HG03175 (cell line): ENCODE data around the gene METTL27.
"Not testable (repeated sequence)": the region's sequence is repeated elsewhere in the genome, so short reads cannot be mapped to it uniquely, and the experiment has no call there.

Source experiments
- ATAC-seq: cut with Tn5 transposase; IDR thresholded peaks from one replicate; pipeline ENCODE4 v1.9.1; 2021; ENCODE audit warnings: mild to moderate bottlenecking, moderate library complexity; ENCODE audit not compliant: unreplicated experiment

METTL27 gene

DNA sequence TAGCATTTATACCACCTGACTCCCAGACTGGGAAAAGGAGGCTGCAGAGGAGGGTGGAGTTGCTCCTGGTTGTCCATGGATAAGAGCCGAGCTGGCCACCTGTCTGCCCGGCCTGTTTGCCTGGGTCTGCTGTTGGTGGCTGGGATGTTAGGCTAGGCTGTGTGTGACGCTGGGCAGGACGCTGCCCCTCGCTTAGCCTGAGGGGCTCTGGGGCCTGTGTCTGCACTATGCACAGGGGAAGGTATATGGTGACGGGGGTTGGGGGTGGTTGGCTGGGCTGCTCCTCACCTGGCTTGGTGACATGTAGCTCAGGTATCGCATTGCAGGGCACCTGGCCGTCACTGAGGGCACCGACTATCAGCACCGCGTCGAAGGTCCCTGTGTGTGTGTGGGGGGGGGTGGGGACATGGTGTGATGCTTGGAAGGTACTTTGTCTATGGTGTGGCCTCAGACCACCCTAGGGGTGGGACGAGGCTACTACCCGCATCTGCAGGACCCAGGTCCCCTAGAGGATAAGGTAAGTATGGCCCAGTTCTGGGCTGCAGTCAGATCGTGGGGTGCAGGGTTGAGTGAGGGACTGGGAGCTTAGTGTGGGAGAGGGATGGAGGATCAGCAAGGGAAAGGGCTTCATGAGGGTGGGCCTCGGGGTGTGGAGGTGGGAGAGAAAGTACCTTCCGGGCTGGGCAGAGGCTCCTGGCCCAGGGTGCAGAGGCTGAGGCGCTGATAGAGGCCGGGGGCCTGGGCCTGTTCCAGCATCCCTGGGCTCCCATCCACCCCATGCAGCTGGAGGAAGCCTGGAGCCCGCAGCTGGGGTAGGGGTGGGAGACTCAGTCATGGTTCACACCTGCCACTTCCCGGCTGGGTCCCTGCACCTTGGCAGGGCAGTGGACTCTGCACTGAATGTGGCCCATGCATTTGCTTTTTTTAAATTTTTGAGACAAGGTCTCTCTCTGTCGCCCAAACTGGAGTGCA lies 2.3 kb downstream of the METTL27 start:
- no peak for ATAC-seq

DNA sequence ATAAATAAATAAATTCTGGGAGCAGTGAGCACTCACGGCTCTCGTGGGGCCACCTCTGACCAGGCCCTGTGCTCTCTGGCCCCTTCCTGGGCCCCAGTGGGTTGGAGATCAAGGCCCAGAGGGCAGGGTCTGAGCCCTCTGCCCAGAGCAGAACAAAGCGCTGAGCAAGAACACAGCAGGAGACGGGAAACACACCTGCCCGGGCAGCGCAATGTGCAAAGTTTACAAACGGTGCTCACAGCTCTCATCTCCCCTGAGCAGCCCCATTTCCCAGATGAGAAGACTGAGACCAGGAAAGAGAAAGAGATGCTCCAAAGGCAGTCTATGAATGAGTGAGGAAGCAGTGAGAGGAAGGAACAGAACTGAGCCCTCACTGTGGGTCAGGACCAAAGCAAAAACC lies 3.0 kb downstream of the METTL27 start:
- no peak for ATAC-seq

DNA sequence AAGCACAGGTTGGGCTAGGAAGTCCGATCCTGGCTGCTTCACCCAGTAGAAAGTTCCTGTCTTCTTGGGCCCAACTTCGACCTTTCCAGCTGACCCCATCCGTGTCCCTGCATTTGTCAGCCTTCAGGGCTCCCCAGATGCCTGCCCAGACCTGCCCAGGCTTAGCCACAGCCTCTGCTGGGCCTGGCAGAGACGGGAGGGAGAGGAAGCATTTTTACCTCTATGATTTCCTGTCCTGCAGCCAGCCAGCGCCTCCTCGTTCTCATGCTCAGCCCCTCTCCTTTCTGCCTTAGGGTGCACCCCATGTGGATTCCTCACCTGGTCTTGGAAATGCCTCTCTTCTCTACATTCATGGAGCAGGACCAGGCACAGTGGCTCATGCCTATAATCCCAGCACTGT lies 3.7 kb downstream of the METTL27 start:
- no peak for ATAC-seq

DNA sequence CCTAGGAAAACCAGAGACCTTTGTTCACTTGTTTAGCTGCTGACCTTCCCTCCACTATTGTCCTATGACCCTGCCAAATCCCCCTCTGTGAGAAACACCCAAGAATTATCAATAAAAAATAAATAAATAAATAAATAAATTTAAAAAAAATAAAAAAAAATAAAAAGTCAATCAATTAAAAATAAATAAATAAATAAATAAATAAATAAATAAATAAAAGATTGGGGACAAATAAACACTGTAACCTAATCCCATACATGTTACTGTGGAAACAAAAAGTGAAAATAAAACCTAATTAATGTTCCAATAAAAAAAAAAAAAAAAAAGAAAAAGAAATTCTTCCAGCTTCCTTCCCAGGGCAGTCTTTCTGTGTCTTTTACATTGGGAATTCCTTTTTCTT lies 5.1 kb downstream of the METTL27 start:
- not testable (repeated sequence) for ATAC-seq

DNA sequence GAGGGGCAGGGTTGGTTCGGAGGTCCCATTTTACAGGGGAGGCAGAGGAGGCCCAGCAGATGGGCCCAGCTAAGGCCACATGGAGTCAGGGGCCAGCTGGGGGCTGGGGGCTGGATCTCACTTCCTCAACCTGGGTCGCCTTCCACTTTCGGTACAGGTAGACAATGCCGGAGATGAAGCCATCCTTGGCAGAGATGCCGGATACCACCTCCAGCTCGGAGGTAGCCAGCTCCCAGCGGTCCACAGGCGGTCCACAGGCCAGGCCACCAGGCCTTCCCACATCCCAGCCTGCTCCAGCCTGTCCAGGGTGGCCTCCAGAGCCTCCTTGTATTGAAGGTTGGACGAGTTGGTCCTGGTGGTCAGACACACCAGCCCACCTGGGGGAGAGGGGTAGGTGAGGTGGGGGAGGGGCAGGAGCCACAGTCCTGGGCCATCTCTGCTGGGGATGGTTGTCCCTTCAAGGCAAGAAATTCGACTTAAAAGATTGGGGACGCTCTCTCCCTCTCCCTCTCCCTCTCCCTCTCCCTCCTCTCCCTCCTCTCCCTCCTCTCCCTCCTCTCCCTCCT lies 7.6 kb downstream of the METTL27 start:
- ATAC-seq = no peak

DNA sequence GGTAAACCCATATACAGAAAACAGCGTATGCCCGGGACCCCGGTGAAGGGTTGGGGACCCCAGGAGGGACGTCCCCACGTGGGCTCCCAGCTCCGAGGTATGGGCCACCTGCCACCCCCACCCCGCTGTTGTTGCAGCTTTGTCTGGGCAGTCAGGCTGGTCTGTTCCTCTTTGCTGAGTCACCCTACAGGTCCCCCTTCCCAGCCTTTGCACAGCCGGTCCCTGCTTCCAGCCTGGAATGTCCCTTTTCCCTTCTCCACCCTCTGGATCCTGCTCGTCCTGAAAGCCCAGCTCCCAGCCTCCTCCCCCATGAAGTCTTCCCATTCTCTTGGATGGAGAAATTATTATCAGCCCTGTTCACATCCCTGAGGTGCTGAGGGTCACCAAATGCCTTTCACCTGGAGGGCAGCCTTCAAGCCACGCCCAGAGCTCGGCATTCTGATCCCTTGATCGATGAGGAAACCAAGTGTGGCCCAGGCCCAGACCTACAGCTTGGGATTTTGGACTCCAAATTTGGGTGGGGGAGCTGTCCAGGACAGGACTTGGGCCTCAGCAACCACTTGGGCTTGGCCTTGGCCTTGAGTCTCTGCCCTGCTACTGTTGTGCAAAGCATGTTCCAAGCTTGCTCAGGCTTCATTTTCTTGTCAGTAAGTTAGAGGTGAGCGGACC lies 8.9 kb downstream of the METTL27 start:
- ATAC-seq = no peak

DNA sequence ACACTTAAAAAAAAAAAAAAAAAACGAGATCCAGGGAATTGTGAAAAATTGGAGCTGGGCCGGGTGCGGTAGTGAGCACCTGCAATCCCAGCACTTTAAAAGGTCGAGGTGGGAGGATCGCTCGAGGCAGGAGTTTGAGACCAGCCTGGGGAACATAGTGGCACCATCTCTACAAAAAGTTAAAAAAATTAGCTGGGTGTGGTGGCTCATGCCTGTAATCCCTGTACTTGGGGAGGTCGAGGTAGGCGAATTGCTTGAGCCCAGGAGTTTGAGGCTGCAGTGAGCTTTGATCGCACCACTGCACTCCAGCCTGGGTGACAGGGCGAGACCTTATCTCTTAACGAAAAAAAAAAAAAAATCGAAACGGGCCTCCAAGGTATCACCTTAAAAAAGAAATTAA lies 9.5 kb downstream of the METTL27 start:
- no peak for ATAC-seq

DNA sequence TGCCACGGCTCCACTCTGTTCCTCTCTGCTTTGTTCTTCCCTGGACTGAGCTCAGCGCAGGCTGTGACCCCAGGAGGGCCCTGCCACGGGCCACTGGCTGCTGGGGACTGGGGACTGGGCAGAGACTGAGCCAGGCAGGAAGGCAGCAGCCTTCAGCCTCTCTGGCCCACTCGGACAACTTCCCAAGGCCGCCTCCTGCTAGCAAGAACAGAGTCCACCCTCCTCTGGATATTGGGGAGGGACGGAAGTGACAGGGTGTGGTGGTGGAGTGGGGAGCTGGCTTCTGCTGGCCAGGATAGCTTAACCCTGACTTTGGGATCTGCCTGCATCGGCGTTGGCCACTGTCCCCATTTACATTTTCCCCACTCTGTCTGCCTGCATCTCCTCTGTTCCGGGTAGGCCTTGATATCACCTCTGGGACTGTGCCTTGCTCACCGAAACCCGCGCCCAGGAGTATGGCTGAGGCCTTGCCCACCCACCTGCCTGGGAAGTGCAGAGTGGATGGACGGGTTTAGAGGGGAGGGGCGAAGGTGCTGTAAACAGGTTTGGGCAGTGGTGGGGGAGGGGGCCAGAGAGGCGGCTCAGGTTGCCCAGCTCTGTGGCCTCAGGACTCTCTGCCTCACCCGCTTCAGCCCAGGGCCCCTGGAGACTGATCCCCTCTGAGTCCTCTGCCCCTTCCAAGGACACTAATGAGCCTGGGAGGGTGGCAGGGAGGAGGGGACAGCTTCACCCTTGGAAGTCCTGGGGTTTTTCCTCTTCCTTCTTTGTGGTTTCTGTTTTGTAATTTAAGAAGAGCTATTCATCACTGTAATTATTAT lies 10.3 kb downstream of the METTL27 start:
- ATAC-seq = no peak

DNA sequence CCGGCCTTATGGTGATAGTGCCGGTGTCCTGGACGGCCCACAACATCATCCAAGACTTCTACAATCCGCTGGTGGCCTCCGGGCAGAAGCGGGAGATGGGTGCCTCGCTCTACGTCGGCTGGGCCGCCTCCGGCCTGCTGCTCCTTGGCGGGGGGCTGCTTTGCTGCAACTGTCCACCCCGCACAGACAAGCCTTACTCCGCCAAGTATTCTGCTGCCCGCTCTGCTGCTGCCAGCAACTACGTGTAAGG lies 10.8 kb downstream of the METTL27 start:
- ATAC-seq = no peak

DNA sequence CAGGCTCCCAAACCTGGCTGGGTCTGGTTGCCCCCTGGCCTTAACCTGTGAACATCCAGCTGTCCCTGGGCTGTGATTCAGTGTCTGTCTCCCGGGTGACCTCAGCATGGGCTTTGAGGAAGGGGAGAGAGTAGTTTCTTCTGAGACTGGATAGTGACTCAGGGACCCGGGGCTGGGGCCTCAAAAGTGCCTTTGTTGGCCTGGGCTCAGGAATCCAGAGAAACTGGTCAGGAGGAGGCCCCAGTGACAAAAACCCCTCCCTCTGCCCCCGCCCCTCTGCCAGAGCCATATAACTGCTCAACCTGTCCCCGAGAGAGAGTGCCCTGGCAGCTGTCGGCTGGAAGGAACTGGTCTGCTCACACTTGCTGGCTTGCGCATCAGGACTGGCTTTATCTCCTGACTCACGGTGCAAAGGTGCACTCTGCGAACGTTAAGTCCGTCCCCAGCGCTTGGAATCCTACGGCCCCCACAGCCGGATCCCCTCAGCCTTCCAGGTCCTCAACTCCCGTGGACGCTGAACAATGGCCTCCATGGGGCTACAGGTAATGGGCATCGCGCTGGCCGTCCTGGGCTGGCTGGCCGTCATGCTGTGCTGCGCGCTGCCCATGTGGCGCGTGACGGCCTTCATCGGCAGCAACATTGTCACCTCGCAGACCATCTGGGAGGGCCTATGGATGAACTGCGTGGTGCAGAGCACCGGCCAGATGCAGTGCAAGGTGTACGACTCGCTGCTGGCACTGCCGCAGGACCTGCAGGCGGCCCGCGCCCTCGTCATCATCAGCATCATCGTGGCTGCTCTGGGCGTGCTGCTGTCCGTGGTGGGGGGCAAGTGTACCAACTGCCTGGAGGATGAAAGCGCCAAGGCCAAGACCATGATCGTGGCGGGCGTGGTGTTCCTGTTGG lies 11.4 kb downstream of the METTL27 start, which contains the start of gene CLDN4:
Gene CLDN4, plus strand, starts transcription at position 316 of the 903 bp plus-strand sequence. Its CDS starts 206 bp downstream, at position 522.
- no peak for ATAC-seq

DNA sequence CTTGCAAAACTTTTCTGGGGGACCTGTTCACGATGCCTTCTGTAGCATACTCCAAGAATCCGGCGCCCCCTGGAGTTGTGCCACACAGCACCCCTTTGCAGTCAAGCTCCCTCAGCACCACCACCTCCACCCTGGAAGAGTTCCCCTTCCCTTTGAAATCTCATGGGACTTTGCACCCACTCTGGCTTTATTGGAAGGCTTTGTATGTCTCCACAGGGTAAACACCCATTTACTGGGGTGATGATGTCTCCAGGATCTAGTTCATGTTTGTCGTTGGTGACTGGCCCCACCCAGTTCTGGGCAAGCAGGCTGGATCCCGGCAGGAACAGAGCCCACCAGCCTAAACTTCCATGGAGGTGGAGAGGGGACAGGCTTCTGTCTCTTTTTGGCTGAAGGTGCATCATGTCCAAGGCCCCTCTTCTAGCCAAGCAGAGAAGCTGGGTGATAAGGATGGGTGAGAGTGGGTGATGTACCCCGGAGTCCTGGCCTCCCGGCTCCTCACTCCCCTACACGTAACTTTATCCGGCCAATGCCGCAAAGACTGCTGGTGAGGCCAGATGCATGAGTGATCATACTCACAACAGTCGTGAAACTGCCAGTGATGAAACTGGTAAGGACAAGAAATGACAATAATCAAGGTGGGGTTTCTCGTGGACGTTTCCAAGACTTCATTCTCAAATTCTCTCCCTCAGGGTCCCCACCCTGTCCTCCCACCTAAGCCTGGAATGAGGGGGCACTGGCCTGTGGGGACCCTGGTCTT lies 12.2 kb downstream of the METTL27 start:
- ATAC-seq = no peak

DNA sequence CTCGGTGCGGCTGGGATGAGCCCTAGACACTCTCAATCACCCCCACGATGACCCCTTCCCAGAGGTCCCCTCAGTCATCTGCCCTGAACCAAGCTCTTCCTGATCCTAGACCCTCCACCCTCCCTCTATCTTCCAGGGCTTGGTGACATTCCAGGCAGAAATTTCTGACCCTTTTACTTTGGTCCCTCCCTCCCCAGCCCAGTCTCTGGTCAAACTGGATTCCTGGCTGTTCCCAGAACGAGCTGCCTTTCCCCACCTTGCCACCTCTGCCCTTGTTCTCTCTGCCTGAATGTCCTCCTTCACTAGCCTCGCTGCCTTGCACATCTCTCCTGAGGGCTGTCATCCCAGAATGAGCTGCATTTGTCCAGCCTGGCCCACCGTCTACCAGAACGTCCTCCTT lies 12.8 kb downstream of the METTL27 start:
- ATAC-seq = no peak

DNA sequence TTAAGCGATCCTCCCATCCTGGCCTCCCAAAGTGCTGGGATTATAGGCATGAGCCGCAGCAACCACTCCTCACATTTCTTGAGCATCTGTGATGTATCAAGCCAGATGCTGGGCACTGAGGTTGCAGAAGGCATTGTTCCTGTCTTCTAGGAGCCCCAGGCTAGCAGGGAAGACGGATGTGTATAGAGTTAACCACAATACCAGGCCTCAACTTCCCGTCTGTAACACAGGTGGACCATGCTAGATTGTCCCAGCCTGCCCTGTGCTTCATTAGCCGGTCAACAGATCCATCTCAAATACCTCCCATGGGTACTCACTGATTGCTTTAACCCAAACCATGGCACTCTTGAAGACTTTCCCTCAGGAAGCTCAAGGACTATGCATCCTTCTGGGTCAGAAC lies 13.3 kb downstream of the METTL27 start:
- ATAC-seq = no peak

DNA sequence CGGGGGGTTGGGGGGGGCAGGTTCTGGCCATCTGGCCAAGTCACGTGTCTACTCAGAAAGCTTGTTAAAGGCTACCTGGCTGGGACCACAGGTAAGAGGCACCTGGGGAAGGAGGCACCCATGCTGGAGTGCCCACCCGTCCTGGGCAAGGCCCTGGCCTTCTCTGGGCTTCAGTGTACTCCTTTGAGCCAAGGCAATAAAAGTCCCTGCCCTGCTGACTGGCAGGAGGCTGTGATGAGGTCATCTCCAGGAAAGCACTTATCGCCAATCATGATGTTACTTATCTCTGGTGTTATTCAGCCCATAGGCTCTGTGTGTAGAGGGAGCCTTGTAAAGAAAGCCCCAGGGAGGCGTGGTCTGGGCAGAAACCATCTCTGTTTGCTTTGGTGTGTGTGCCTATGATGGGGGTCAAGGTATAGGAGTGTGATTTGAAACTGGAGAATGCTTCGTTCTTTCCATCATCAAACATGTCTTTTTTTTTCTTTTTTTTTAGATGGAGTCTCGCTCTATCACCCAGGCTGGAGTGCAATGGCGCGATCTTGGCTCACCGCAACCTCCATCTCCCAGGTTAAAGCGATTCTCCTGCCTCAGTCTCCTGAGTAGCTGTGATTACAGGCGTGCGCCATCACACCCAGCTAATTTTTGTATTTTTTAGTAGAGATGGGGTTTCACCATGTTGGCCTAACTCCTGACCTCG lies 14.1 kb downstream of the METTL27 start:
- no peak for ATAC-seq

DNA sequence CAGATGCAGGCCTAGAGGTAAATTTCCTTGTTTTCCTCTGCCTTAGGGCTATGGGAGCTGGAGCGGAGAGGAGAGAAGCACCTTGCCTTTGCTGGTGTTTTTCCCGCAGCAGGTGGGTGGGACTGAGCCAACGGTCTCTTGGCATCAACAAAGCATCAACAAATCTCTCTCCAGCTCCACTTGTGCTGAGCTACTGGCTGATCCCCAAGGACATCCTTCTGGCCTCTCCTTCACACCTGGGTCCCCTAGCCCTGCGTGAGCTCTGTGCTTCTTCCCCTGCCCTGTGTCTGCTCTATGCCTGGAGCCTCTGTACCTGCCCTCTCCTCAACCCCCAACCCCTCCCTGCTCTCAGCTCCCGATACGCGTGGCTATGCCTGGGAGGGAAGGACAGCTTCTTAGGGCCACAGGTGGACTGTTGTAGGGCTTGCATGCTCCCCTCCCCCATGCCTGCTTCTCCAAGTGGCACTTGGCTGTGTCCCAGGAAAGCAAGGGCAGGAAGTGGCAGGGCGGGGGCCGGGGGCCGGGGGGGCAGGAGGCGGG lies 14.7 kb downstream of the METTL27 start:
- no peak for ATAC-seq

DNA sequence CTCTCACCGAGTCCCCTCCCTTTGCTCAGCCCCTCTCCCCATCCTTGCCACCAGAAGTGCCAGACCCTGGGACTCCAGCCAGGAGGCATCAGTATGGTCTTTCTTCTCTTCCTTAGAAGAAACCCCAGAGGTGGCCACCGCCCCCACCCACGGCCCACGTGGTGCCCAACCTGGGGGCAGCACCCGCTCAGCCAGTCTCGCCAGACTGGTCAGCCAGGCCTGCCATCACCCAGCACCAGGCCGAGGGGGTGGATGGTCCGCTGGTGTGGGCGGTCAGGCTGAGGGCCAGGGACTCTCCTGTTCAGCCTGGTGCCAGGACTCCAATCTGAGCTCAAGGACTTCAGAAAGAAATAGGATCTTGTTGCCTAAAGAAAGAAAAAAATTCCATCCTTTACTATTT lies 17.3 kb downstream of the METTL27 start:
- ATAC-seq = no peak

DNA sequence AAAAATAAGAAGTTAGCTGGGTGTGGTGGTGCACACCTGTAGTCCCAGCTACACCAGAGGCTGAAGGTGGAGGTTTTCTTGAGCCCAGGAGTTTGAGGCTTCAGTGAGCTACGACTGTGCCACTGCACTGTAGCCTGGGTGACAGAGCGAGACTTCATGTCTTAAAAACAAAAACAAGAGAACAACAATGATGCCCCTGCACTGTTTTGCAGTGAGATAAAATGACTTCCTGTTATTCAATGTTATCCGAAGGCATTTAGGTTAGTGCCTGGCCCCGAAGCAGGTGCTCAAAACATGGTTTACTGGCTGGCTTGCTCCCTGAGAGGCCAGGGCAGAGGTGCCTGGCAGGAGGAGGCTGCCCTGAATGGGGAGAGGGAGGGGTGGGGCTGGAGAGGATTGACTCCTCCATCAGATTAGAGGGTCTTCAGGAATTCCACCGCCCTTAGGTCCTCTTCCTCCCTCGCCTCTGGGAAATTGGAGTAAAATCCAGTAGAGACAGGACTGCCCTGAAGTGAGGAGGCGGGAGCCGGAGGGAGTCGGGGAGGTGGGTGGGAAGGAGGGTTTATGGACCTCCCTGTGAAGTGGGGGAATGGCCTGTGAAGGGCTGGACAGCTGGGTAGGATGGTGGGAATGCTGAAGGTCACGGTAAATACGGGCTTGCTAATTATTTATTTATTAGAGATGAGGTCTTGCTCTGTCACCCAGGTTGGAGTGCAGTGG lies 18.3 kb downstream of the METTL27 start:
- no peak for ATAC-seq

DNA sequence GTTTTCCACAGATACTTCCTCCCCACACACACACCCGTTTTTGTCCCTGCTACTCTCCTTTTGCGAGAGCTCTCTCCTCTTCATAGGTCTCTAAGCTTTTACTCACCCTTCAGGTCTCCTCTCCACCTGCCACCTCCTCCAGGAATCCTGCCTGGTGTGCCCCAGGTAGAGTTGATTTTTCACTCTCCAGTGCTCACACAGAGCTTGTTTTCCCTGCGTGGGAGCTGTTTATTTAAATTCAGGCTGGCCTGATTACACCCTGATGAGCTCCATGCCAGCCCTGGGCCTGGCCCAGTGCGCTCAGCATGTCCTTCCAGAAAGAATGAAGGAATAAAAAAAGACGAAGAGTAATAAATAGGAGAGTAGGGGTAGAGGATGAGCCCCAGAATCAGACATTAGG lies 19.1 kb downstream of the METTL27 start:
- ATAC-seq = no peak
